Spinal cord (tissue), 10 donors: Measurements from ENCODE around the gene ZYG11A. TPM values are rescaled to one million over a fixed set of nuclear protein-coding genes. Genes with fewer than 3 reads are reported as not detected.

Experiments
- DNase-seq, 6 donors: peaks; one replicate each; pipeline versions ENCODE4 v3.0.0 to v3.0.0-alpha.2; 2013 to 2015; ENCODE audit warnings: low spot score in 6 of 6, low read depth in 4 of 6
- H3K27ac ChIP-seq: one replicate; pipeline ENCODE4 v1.5.1; 2013; ENCODE audit warnings: low read depth, low read length, control low read depth
- H3K27me3 ChIP-seq: one replicate; pipeline ENCODE4 v1.6.1; 2013; ENCODE audit warnings: low read length; ENCODE audit not compliant: control insufficient read depth, insufficient read depth
- H3K36me3 ChIP-seq: one replicate; pipeline ENCODE4 v1.6.1; 2013; ENCODE audit warnings: low read length; ENCODE audit not compliant: control insufficient read depth, insufficient read depth
- H3K4me1 ChIP-seq: one replicate; pipeline ENCODE4 v1.6.1; 2013; ENCODE audit warnings: low read length; ENCODE audit not compliant: control insufficient read depth, insufficient read depth
- H3K4me3 ChIP-seq: one replicate; pipeline ENCODE4 v1.5.1; 2013; ENCODE audit warnings: low read depth, low read length, control low read depth
- H3K9me3 ChIP-seq: one replicate; pipeline ENCODE4 v1.6.1; 2013; ENCODE audit warnings: low read length; ENCODE audit not compliant: control insufficient read depth, insufficient read depth
- WGBS: methylation state at CpG from one replicate; pipeline ENCODE4 v1.1.5; 2013; ENCODE audit warnings: missing lambda C conversion rate; ENCODE audit not compliant: insufficient coverage; 5-methylcytosine and 5-hydroxymethylcytosine counted together
- polyA plus RNA-seq, 2 donors: library from polyadenylated mRNA; unstranded; fragments of 120-200 nt; gene quantifications; one replicate each; pipeline ENCODE4 v1.2.1, GENCODE V29; 2013; ENCODE audit not compliant: insufficient read length in 2 of 2
- small RNA-seq: library from RNA; depleted of rRNA; stranded (forward); fragments of <200 nt; gene quantifications from one replicate; pipeline ENCODE3, GENCODE V24; 2014; ENCODE audit warnings: low replicate concordance
- total RNA-seq, 2 donors: library from RNA; depleted of rRNA in 1 of 2; stranded (reverse); fragments of 120-200 nt in 1 of 2; fragments of >200 nt in 1 of 2; gene quantifications; one replicate each; pipeline versions ENCODE4 v1.2.3 to v1.2.4, GENCODE V29; 2013 to 2014
- donor health status: healthy.

The ZYG11A gene
- total and polyA plus RNA-seq, 4 donors: 0.06 to 0.59 (median 0.38) TPM

GRCh38 chr1:52944566-52944965 is 102.0 kb downstream of the ZYG11A start:
- Histone ChIP-seq H3K4me1 (no peaks in the 10 kb centered on the region), H3K27ac (no peak overlapping the region), H3K27me3 (no peaks in the 10 kb centered on the region), H3K4me3 (no peak overlapping the region), H3K36me3 (peaks cover 3% of the 10 kb centered on the region), H3K9me3 (no peaks in the 10 kb centered on the region)
- 90% methylated on average over 5 of the region's 10 CpGs for WGBS
- no peak for DNase-seq

Small RNA genes within 50 kb of the gene (small RNA-seq; reads per million reads assigned to genes)
- gene AC099677.1: not detected
- gene AC099677.2: not detected
- gene MIR1273F: not detected
- gene MIR1273G: not detected
- gene MIR5095: not detected
- gene RNU6-969P: not detected

Other genes starting within 250 kb of the ZYG11A start
- 10 to 100 TPM; 48.3 to 85.6 TPM for gene GPX7, start 240.4 kb upstream of the ZYG11A start, total RNA-seq
- gene GPX7, start 240.4 kb upstream of the ZYG11A start, polyA plus RNA-seq: 10 to 100 TPM; 32.4 to 38.1 TPM
- gene SHISAL2A, start 209.6 kb upstream of the ZYG11A start, total RNA-seq: 1 to 10 TPM in 1 of 2 donors, under 1 TPM in 1; 0.30 to 1.1 TPM
- gene SHISAL2A, start 209.6 kb upstream of the ZYG11A start, polyA plus RNA-seq: 1 to 10 TPM; 1.9 to 2.1 TPM
- gene COA7, start 144.4 kb upstream of the ZYG11A start, total RNA-seq: 10 to 100 TPM; 11.5 to 16.5 TPM
- 10 to 100 TPM; 26.0 to 30.0 TPM for gene COA7, start 144.4 kb upstream of the ZYG11A start, polyA plus RNA-seq
- gene ZYG11B, start 116.3 kb upstream of the ZYG11A start, total RNA-seq: 100 to 1,000 TPM in 1 of 2 donors, 10 to 100 TPM in 1; 45.0 to 115 TPM
- gene ZYG11B, start 116.3 kb upstream of the ZYG11A start, polyA plus RNA-seq: 10 to 100 TPM; 38.9 to 51.0 TPM
- 10 to 100 TPM; 13.1 to 51.5 TPM for gene ECHDC2, start 79.0 kb downstream of the ZYG11A start, total RNA-seq
- gene ECHDC2, start 79.0 kb downstream of the ZYG11A start, polyA plus RNA-seq: 10 to 100 TPM; 27.8 to 62.5 TPM
- 100 to 1,000 TPM; 140 to 146 TPM for gene SCP2, start 84.5 kb downstream of the ZYG11A start, total RNA-seq
- 100 to 1,000 TPM; 119 to 155 TPM for gene SCP2, start 84.5 kb downstream of the ZYG11A start, polyA plus RNA-seq
- gene PODN, start 219.5 kb downstream of the ZYG11A start, total RNA-seq: 10 to 100 TPM in 1 of 2 donors, 1 to 10 TPM in 1; 4.2 to 10.7 TPM
- 1 to 10 TPM; 1.6 to 8.9 TPM for gene PODN, start 219.5 kb downstream of the ZYG11A start, polyA plus RNA-seq